GM21576 (cell line): ENCODE data around the gene TMEM17.
A peak's percentile ranks its signal among the peaks of the same experiment; 100 is the strongest.

ENCODE experiments used
- ATAC-seq: cut with Tn5 transposase; IDR thresholded peaks from one replicate; pipeline ENCODE4 v1.9.1; 2021; ENCODE audit warnings: mild to moderate bottlenecking, moderate library complexity; ENCODE audit not compliant: unreplicated experiment

Gene TMEM17

GRCh38 chr2:62512384-62512783, 6.4 kb upstream of the TMEM17 start:
- no peak for ATAC-seq

- ATAC-seq, result no peak
These were observed 5.6 kb upstream of the TMEM17 start for GRCh38 chr2:62511636-62512035.

GRCh38 chr2:62506421-62506750, 391 bp upstream of the TMEM17 start:
- ATAC-seq, result peak; percentile 13

GRCh38 chr2:62505109-62505749, 766 bp downstream of the TMEM17 start:
- no peak for ATAC-seq

GRCh38 chr2:62504657-62505056, 1.3 kb downstream of the TMEM17 start:
- ATAC-seq, result no peak

- ATAC-seq, result no peak
These were observed 4.0 kb downstream of the TMEM17 start for GRCh38 chr2:62501794-62502500.

- no peak for ATAC-seq
These were observed 4.9 kb downstream of the TMEM17 start for GRCh38 chr2:62501069-62501468.

- ATAC-seq, result no peak
These were observed 6.5 kb downstream of the TMEM17 start for GRCh38 chr2:62499430-62500060.

- no peak for ATAC-seq
These were observed 7.3 kb downstream of the TMEM17 start for GRCh38 chr2:62498739-62499138.

GRCh38 chr2:62495761-62496160, 10.2 kb downstream of the TMEM17 start:
- ATAC-seq, result no peak

- no peak for ATAC-seq
These were observed 13.9 kb downstream of the TMEM17 start for GRCh38 chr2:62492048-62492447.

GRCh38 chr2:62489702-62490101, 16.3 kb downstream of the TMEM17 start:
- no peak for ATAC-seq

GRCh38 chr2:62489162-62489561, 16.8 kb downstream of the TMEM17 start:
- ATAC-seq, result no peak

GRCh38 chr2:62486439-62486765, 19.6 kb downstream of the TMEM17 start:
- no peak for ATAC-seq

GRCh38 chr2:62485761-62486438, 20.1 kb downstream of the TMEM17 start:
- no peak for ATAC-seq

- no peak for ATAC-seq
These were observed 23.2 kb downstream of the TMEM17 start for GRCh38 chr2:62482558-62483352.

GRCh38 chr2:62479917-62480316, 26.1 kb downstream of the TMEM17 start:
- ATAC-seq, result no peak

- ATAC-seq, result no peak
These were observed 27.9 kb downstream of the TMEM17 start for GRCh38 chr2:62478093-62478580.

GRCh38 chr2:62477573-62477972, 28.4 kb downstream of the TMEM17 start:
- ATAC-seq, result no peak

- no peak for ATAC-seq
These were observed 30.6 kb downstream of the TMEM17 start for GRCh38 chr2:62475172-62476011.
